Umbilical cord (tissue), 2 donors: Measurements from ENCODE around the gene MAD2L1BP. TPM values are rescaled to one million over a fixed set of nuclear protein-coding genes. Genes with fewer than 3 reads are reported as not detected.

Source experiments
- DNase-seq: peaks from one replicate; pipeline ENCODE4 v3.0.0-alpha.2; 2015; ENCODE audit warnings: low spot score
- total RNA-seq: library from RNA; depleted of rRNA; stranded (reverse); fragments of >200 nt; gene quantifications from one replicate; pipeline ENCODE4 v1.2.3, GENCODE V29; 2014; ENCODE audit warnings: low replicate concordance; ENCODE audit not compliant: insufficient read depth

MAD2L1BP gene
- total RNA-seq, 1 donor from 2014 or later: 17.3 TPM

DNA sequence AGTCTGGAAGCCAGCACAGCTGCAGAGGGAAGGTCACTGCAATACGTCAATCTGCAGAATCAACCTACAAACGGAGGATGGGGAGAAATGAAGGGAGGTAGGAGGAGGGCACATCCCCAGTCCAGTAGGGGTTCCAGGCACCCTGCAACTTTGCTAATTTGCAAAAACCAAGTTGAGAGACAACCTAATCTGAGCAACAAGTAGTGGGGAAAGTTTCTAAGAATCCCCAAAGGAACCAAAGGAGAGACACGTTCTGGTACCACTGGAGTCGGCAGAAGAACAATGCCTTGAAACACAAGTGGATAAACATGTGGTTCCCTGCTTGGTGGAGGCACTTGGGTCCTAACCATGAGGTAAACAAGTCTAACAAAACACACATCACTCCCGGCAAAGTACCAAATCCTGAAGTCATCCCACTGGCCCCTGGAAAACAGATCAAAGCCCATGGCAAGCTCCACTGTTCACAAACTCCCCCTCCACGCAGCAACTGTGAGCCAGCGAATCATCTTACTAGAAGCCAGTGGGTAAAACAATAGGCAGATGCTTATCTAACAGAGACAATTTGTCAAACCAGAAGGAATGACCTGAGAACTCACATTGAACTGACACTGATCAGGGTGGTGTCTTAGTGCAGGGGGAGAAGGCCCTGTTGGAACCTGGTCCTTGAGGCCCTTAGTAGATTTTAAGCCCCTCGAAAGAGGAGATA lies 47.2 kb downstream of the MAD2L1BP start:
- no peak for DNase-seq

- DNase-seq: no peak
These were observed 48.2 kb downstream of the MAD2L1BP start for GRCh38 chr6:43683708-43684455.

DNA sequence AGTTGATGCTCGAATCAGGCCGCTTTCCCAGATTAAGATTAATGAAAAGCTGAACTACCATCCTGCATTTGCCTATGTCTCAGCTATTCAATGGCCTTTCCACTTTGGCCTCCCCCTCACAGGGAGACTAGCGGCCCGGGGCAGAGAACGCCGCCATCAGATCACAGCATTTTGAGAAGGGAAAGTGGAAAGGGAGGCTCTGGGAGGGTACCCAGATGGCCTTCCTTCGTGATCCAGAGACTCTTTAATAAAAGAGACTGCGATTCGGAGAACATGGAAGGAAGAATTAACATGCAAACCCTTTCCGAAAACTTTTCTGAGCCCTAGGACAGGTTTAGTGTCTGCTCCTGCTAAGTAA lies 51.4 kb downstream of the MAD2L1BP start:
- no peak for DNase-seq

DNA sequence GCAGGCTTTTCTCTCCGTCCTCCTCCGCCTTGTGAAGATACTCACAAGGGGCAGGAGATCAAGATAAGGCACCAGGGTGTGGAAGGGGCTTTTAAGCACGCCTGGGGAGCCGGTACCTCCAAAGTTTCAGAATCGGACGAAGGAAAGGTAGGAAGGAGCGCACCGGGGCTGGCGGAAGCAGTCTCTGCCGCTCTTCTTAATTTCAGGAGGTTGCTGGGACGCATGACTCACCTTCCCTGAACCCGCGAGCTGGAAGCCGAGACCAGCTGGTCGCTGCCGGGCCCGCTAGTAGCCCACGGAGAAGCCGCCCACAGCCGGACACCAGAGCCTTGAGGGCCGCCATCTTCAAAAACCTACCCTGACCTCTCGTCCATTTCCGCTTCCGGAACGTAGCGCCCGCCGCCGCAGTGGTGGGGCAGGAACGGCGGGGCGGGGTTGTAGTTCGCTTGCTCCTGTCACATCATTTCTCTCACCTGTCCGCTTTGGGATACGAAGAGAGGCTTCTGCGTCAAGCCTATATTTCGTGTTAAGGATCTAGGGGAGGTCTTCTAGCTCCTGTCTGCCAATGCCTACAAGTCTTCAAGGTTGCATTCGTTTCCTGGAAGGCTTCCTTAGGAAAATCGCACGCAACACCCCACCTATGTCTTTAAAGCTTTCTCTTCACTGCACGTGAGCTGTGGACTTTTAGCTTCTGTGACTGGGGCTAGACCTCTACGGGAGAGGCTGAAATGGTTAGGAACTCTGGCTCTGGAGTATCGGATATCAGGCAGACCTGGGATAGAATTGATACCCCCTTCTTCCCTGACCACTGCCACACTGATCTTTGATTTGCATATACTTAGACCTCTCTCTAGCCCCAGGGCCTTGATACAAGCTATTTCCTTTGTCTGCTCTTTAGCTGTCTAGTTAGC lies 52.1 kb downstream of the MAD2L1BP start, which contains the start of gene MRPS18A:
Gene MRPS18A, minus strand, starts transcription at position 355 of the 911 bp plus-strand sequence. Its CDS starts 12 bp downstream, at position 343.
- DNase-seq: peak; percentile 85

- no peak for DNase-seq
These were observed 53.8 kb downstream of the MAD2L1BP start for GRCh38 chr6:43689421-43689820.

Other genes starting within 250 kb of the MAD2L1BP start
- gene ABCC10, start 208.3 kb upstream of the MAD2L1BP start, total RNA-seq: 10.6 TPM
- gene DLK2, start 180.3 kb upstream of the MAD2L1BP start, total RNA-seq: 4.8 TPM
- 17.6 TPM for gene TJAP1, start 158.3 kb upstream of the MAD2L1BP start, total RNA-seq
- gene LRRC73, start 125.5 kb upstream of the MAD2L1BP start, total RNA-seq: not detected
- gene YIPF3, start 118.9 kb upstream of the MAD2L1BP start, total RNA-seq: 57.3 TPM
- gene POLR1C, start 118.8 kb upstream of the MAD2L1BP start, total RNA-seq: 20.2 TPM
- 15.9 TPM for gene XPO5, start 59.8 kb upstream of the MAD2L1BP start, total RNA-seq
- gene POLH, start 59.7 kb upstream of the MAD2L1BP start, total RNA-seq: 19.3 TPM
- 19.3 TPM for gene GTPBP2, start 6.6 kb upstream of the MAD2L1BP start, total RNA-seq
- gene RSPH9, start 9.2 kb downstream of the MAD2L1BP start, total RNA-seq: 0.48 TPM
- 23.1 TPM for gene MRPS18A, start 52.0 kb downstream of the MAD2L1BP start, total RNA-seq
- 210 TPM for gene VEGFA, start 134.4 kb downstream of the MAD2L1BP start, total RNA-seq